Panc1 (cell line): Measurements from ENCODE around the gene FUT8.

Experiments
- POLR2AphosphoS5 ChIP-seq: IDR thresholded peaks from 2 replicates; pipeline ENCODE4 v1.6.1; 2012; ENCODE audit warnings: mild to moderate bottlenecking, low read depth, low read length, moderate library complexity
- SIN3A ChIP-seq: IDR thresholded peaks from 2 replicates; pipeline ENCODE4 v1.6.1; 2012; ENCODE audit warnings: low read depth, mild to moderate bottlenecking, low read length, moderate library complexity, borderline replicate concordance; ENCODE audit not compliant: insufficient read depth
- TCF7L2 ChIP-seq: IDR thresholded peaks from 2 replicates; pipeline ENCODE4 v1.6.1; 2011; ENCODE audit warnings: mild to moderate bottlenecking, low read depth, low read length, inconsistent platforms
- TF ChIP-seq, protein P1 (sequence below): fragments of 450-650 bp; IDR thresholded peaks from 2 replicates; pipeline ENCODE4 v1.5.1; 2017; ENCODE audit warnings: mild to moderate bottlenecking
- TF ChIP-seq, protein P2 (sequence below), 2 experiments: IDR thresholded peaks; 2 replicates each; pipeline ENCODE4 v1.6.1; 2011 to 2012; ENCODE audit warnings: low read depth in 2 of 2, control low read depth in 1 of 2, low read length in 1 of 2, mild to moderate bottlenecking in 1 of 2, moderate library complexity in 1 of 2; ENCODE audit not compliant: insufficient read depth in 1 of 2

DNA sequence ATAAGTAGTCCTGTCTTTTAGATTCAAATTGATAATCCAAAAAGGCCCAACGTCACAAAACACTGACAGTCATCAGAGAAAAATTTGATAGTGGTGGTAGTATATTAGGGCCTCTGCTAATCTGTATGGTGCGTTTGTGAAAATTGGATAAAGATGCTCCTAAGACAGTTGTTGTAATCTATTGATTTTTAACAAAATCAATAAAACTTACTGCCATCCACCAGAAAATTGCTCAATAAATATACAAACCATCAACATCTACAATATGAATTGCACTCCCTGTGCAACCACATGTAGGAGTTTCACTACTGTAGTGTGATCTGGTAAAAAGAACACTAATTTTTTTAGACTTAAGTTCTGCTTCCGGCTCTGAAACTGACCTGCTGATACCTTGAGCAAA lies 336.8 kb downstream of the FUT8 start:
- TF ChIP-seq, protein P1, sequence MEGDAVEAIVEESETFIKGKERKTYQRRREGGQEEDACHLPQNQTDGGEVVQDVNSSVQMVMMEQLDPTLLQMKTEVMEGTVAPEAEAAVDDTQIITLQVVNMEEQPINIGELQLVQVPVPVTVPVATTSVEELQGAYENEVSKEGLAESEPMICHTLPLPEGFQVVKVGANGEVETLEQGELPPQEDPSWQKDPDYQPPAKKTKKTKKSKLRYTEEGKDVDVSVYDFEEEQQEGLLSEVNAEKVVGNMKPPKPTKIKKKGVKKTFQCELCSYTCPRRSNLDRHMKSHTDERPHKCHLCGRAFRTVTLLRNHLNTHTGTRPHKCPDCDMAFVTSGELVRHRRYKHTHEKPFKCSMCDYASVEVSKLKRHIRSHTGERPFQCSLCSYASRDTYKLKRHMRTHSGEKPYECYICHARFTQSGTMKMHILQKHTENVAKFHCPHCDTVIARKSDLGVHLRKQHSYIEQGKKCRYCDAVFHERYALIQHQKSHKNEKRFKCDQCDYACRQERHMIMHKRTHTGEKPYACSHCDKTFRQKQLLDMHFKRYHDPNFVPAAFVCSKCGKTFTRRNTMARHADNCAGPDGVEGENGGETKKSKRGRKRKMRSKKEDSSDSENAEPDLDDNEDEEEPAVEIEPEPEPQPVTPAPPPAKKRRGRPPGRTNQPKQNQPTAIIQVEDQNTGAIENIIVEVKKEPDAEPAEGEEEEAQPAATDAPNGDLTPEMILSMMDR: no peak
- TF ChIP-seq POLR2AphosphoS5 (no peak), SIN3A (no peak), TCF7L2 (no peak)
- TF ChIP-seq, protein P2, sequence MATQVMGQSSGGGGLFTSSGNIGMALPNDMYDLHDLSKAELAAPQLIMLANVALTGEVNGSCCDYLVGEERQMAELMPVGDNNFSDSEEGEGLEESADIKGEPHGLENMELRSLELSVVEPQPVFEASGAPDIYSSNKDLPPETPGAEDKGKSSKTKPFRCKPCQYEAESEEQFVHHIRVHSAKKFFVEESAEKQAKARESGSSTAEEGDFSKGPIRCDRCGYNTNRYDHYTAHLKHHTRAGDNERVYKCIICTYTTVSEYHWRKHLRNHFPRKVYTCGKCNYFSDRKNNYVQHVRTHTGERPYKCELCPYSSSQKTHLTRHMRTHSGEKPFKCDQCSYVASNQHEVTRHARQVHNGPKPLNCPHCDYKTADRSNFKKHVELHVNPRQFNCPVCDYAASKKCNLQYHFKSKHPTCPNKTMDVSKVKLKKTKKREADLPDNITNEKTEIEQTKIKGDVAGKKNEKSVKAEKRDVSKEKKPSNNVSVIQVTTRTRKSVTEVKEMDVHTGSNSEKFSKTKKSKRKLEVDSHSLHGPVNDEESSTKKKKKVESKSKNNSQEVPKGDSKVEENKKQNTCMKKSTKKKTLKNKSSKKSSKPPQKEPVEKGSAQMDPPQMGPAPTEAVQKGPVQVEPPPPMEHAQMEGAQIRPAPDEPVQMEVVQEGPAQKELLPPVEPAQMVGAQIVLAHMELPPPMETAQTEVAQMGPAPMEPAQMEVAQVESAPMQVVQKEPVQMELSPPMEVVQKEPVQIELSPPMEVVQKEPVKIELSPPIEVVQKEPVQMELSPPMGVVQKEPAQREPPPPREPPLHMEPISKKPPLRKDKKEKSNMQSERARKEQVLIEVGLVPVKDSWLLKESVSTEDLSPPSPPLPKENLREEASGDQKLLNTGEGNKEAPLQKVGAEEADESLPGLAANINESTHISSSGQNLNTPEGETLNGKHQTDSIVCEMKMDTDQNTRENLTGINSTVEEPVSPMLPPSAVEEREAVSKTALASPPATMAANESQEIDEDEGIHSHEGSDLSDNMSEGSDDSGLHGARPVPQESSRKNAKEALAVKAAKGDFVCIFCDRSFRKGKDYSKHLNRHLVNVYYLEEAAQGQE (IDR thresholded peaks at IDR 0.05; ENCODE audit: insufficient read depth in 1 of 2, low read depth in 2 of 2, low read length in 1 of 2): no peak
